Measurements from ENCODE around the gene STAC2. TPM values are rescaled to one million over a fixed set of nuclear protein-coding genes. Genes with fewer than 3 reads are reported as not detected.

Gene STAC2
- total and polyA plus RNA-seq, 2 of the 13 experiments (the other 11 are each of a cell fraction or from before 2014, with no cell fraction given): not detected

- TF ChIP-seq ZNF17 (CRISPR knock-in tag; IDR thresholded peaks at IDR 0.05) (no peak), ATF3 (CRISPR knock-in tag; IDR thresholded peaks at IDR 0.05) (no peak), MAFG (CRISPR knock-in tag; IDR thresholded peaks at IDR 0.05) (no peak), ELF1 (CRISPR knock-in tag; IDR thresholded peaks at IDR 0.05) (0 out of 2 replicates have a peak, but pooled peaks have one; percentile 31), HNRNPK (IDR thresholded peaks at IDR 0.05; ENCODE audit: low read depth, low read length, poor library complexity, severe bottlenecking) (no peak), UBTF (CRISPR knock-in tag; IDR thresholded peaks at IDR 0.05) (peak; percentile 17; the same call in 1 of the 2 replicates), ZNF235 (CRISPR knock-in tag; IDR thresholded peaks at IDR 0.05; ENCODE audit: borderline replicate concordance) (no peak), SALL1 (CRISPR knock-in tag; IDR thresholded peaks at IDR 0.05) (peak; percentile 53), BRCA1 (CRISPR knock-in tag; IDR thresholded peaks at IDR 0.05) (no peak), RFXANK (CRISPR knock-in tag; IDR thresholded peaks at IDR 0.05) (no peak), ETV5 (CRISPR knock-in tag; IDR thresholded peaks at IDR 0.05; ENCODE audit: borderline replicate concordance) (no peak), CCAR2 (optimal IDR thresholded peaks at IDR 0.05; ENCODE audit: low read depth, low read length) (no peak), ASH2L (IDR thresholded peaks at IDR 0.05; ENCODE audit: insufficient read length, low read depth, low read length) (no peak), ZNF326 (CRISPR knock-in tag; IDR thresholded peaks at IDR 0.05; ENCODE audit: borderline replicate concordance) (no peak), FOXO4 (CRISPR knock-in tag; conservative IDR thresholded peaks at IDR 0.05) (no peak), ZNF644 (CRISPR knock-in tag; IDR thresholded peaks at IDR 0.05; ENCODE audit: low read depth) (no peak), RBAK (CRISPR knock-in tag; IDR thresholded peaks at IDR 0.05) (no peak), THYN1 (CRISPR knock-in tag; IDR thresholded peaks at IDR 0.05; ENCODE audit: borderline replicate concordance, low read depth) (no peak), ZNF773 (CRISPR knock-in tag; IDR thresholded peaks at IDR 0.05; ENCODE audit: borderline replicate concordance) (no peak), ZZZ3 (CRISPR knock-in tag; IDR thresholded peaks at IDR 0.05; ENCODE audit: borderline replicate concordance) (no peak), ZNF569 (CRISPR knock-in tag; IDR thresholded peaks at IDR 0.05; ENCODE audit: borderline replicate concordance) (no peak), ZNF207 (IDR thresholded peaks at IDR 0.05; ENCODE audit: borderline replicate concordance) (no peak), KAT2B (IDR thresholded peaks at IDR 0.05; ENCODE audit: borderline replicate concordance, low read depth, low read length) (no peak), ZNF260 (CRISPR knock-in tag; IDR thresholded peaks at IDR 0.05; ENCODE audit: borderline replicate concordance, low read depth) (no peak), ARHGAP35 (CRISPR knock-in tag; IDR thresholded peaks at IDR 0.05; ENCODE audit: borderline replicate concordance) (no peak), ZSCAN12 (CRISPR knock-in tag; IDR thresholded peaks at IDR 0.05) (no peak), ZNF329 (CRISPR knock-in tag; IDR thresholded peaks at IDR 0.05; ENCODE audit: low read depth) (no peak)
Observed at GRCh38 chr17:39244600-39245570, 19.1 kb upstream of the STAC2 start (continued).
